NCI-H345 treated with DMSO at 0.1 percent for 48 hours (cell line): Measurements from ENCODE around the gene CTDSPL.

Experiments used
- DNase-seq: peaks from one replicate; lab custom pipeline; 2025; ENCODE audit not compliant: unreplicated experiment; lab: John Stamatoyannopoulos, UW

The CTDSPL gene

DNA sequence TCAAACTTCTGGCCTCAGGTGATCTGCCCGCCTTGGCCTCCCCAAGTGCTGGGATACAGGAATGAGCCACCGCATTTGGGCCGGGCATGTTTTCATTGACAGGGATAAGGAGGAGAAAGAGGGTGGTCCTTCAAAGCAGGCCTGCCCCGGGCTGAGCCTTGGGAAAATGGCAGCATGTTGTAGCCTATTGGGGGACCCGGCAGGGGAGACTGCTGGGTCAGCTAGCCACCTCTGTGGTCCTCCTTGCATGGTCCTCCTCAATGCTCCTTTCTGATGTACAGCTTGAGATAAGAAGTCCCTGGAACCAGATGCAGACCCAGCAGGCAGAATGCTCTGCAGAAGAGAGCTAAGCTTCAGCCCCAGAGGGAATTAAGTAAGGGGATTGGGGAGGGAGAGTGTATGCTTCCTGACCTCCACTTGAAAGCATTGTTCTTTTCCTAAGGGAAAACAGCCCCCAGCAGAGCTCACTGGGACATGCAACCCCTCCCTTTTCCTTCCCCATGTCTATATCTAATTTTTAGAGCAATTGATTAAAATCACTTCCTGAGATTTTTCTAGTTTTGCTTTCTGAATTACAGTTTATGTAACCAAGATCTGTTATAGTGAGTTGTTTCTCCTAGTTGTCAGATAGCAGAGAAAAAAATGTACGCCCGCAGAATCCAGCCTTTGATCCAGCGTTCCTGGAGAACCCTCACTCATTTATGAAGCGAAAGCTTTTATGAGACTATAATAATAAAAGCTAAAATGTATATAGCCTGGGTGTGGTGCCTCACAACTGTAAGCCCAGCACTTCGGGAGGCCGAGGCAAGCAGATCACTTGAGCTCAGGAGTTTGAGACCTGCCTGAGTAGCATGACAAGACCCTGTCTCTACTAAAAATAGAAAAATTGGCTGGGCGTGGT is 80.2 kb downstream of the CTDSPL start:
- no peak for DNase-seq

- DNase-seq = no peak
These were observed 81.0 kb downstream of the CTDSPL start for GRCh38 chr3:37942646-37943045.

GRCh38 chr3:37943126-37943525 is 81.4 kb downstream of the CTDSPL start:
- DNase-seq = no peak

- no peak for DNase-seq
These were observed 82.1 kb downstream of the CTDSPL start for GRCh38 chr3:37943631-37944314.

GRCh38 chr3:37944391-37944842 is 82.7 kb downstream of the CTDSPL start:
- DNase-seq = no peak

GRCh38 chr3:37945156-37945806 is 83.6 kb downstream of the CTDSPL start:
- no peak for DNase-seq

- no peak for DNase-seq
These were observed 84.3 kb downstream of the CTDSPL start for GRCh38 chr3:37945807-37946530.

DNA sequence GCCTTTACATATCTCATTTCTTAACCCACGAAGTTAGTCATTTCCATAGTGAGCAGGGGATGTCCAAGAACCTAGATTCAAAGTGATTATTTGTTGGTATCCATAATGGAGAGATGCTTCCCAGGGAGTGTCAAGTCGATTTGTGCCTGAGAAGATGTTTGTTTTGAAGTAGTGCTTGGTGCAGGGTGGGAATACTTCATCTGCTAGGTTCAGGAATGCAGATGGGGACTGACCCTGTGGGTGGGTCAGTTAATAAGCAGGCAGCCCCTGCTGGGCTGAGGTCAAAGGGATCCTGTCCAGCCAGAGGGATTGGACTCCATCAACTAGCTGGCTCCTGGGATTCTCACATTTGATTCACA is 84.8 kb downstream of the CTDSPL start:
- no peak for DNase-seq

DNA sequence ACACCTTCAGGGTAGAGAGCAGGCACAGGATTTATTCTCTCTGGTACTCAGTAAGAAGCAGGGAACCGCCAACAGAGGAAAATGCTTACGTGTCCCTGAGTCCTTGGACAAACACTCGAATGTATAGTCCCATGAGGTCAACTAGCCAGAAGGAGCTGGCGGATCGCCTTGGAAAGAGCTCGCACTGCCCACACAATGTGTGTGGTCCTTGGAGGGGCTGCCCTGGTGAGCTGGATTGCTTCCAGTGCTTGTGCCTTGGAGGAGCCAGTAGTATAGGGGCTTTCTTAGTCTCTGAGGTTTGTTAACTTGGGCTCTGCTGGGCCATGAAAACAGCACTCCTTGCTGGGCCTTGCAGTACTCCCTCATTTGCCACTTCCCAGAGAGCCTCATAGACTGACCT is 88.2 kb downstream of the CTDSPL start:
- no peak for DNase-seq

- DNase-seq = no peak
These were observed 90.9 kb downstream of the CTDSPL start for GRCh38 chr3:37952564-37952963.

- no peak for DNase-seq
These were observed 91.5 kb downstream of the CTDSPL start for GRCh38 chr3:37953226-37953625.

- no peak for DNase-seq
These were observed 92.2 kb downstream of the CTDSPL start for GRCh38 chr3:37953707-37954394.

- DNase-seq = no peak
These were observed 93.2 kb downstream of the CTDSPL start for GRCh38 chr3:37954881-37955280.

GRCh38 chr3:37955918-37956707 is 94.4 kb downstream of the CTDSPL start:
- DNase-seq = no peak

DNA sequence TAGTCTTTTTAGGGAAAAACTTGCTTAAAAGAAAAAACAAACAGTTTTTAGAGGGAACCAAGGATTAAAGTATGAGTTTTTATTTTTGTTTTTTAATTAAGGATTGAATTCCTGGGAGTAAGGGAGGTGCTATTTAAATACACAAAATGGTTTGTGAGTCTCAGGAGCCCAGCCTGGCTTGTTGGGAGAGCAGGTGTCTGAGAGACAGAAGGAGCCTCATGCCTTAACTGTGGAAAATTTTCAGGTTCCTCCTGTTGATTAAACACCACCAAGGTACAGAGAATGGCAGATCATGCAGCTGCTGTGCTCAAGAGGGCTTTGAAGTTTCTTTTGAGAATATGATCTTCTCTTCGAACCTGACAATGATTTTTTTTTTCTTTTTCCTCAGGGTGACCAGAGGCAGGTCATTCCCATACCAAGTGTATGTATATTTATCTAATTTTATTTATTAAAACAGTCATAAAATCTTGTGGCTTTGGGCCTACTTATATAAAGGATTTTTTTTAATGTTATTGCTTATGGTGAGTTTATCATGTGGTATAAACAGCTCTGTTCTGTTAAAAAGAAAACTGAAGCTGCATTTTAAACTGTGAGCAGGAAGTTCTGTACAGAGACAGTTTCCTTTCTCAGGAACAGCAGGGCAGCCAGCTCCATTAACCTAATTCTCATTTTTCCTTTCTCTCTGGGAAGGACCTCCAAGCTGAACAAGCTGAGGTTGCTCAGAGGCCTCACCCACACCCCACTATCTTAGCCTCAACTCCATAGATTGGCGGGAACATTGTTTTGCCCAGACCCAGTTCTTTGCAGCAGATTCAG is 95.3 kb downstream of the CTDSPL start:
- DNase-seq = no peak

DNA sequence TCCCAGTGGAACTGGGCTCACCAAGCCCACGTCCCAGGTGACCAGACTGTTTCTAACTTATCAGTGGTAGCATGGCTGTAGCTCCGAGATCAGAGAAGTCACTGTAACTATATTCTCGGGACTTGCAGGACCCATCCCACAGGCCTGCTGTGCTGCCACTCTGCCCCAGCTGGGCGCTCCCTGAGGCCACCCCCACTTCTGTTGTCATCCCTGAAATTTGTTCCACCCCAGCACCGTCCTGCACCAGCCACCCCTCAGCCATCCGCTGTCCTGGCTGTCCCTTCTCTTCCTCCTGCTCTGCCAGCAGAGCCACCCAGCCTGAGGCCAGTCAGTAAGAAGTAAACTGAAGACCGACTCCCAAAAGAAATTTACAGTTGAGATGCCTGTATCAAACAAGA is 95.9 kb downstream of the CTDSPL start:
- DNase-seq = no peak

GRCh38 chr3:37961622-37962431 is 100.1 kb downstream of the CTDSPL start:
- no peak for DNase-seq

DNA sequence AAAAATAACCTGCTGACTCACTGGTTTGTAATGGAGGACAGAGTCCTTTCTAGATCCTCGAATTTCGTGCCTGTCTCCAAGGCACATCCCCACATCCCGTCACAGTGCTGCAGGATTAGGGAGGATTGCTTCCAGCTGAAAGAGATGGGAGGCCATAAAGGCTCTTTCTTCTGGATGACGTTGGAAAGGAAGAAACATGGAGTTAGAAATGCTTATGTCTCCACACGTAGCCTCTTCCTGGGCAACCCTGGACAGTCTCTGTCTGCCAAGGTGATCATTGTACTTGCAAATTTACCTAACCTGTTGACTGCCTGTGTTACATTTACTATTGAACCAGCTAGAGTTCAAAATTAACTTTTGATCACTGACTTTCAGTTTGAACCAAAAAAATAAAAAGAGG is 101.3 kb downstream of the CTDSPL start:
- no peak for DNase-seq
